Natural killer cell (primary cell): Measurements from ENCODE around the gene CD164. TPM values are rescaled to one million over a fixed set of nuclear protein-coding genes. Genes with fewer than 3 reads are reported as not detected.

Experiments used
- ATAC-seq, 3 donors: fragments of 150-1000 bp in 2 of 3; fragments of 200-7000 bp in 1 of 3; cut with Tn5 transposase; 1 replicate in 1 of 3; 2 replicates in 2 of 3; pipeline ENCODE4 v1.10.0; 2021; ENCODE audit warnings: mild to moderate bottlenecking in 2 of 3, moderate library complexity in 2 of 3
- DNase-seq, 2 donors: peaks; one replicate each; pipeline versions ENCODE4 v3.0.0 to v3.0.0-alpha.2; 2013 to 2021; ENCODE audit warnings: mixed read lengths in 1 of 2
- H3K27ac ChIP-seq: one replicate; pipeline ENCODE4 v1.5.1; 2013; ENCODE audit warnings: mild to moderate bottlenecking, low read length
- H3K27me3 ChIP-seq: one replicate; pipeline ENCODE4 v1.6.1; 2013; ENCODE audit warnings: low read length; ENCODE audit not compliant: control insufficient read depth, insufficient read depth
- H3K36me3 ChIP-seq: one replicate; pipeline ENCODE4 v1.6.1; 2013; ENCODE audit warnings: low read length; ENCODE audit not compliant: control insufficient read depth, insufficient read depth
- H3K4me1 ChIP-seq: one replicate; pipeline ENCODE4 v1.6.1; 2013; ENCODE audit warnings: low read length; ENCODE audit not compliant: control insufficient read depth, insufficient read depth
- H3K4me3 ChIP-seq: one replicate; pipeline ENCODE4 v1.5.1; 2013; ENCODE audit warnings: low read length
- H3K9me3 ChIP-seq: one replicate; pipeline ENCODE4 v1.6.1; 2013; ENCODE audit warnings: low read length; ENCODE audit not compliant: control insufficient read depth, insufficient read depth
- H3K27ac Mint-ChIP-seq, 2 donors: one replicate each; pipeline ENCODE4 v1.8.0; 2022; ENCODE audit warnings: mild to moderate bottlenecking in 2 of 2, mixed read lengths in 2 of 2, moderate library complexity in 1 of 2
- H3K27me3 Mint-ChIP-seq, 2 donors: one replicate each; pipeline ENCODE4 v1.8.0; 2022; ENCODE audit warnings: low read depth in 2 of 2, mixed read lengths in 2 of 2
- H3K36me3 Mint-ChIP-seq: one replicate; pipeline ENCODE4 v1.8.0; 2022; ENCODE audit warnings: mixed read lengths
- H3K4me1 Mint-ChIP-seq, 2 donors: one replicate each; pipeline ENCODE4 v1.8.0; 2022; ENCODE audit warnings: mixed read lengths in 2 of 2
- H3K4me3 Mint-ChIP-seq: one replicate; pipeline ENCODE4 v1.8.0; 2022; ENCODE audit warnings: mild to moderate bottlenecking, moderate library complexity, mixed read lengths
- H3K9me3 Mint-ChIP-seq, 2 donors: one replicate each; pipeline ENCODE4 v1.8.0; 2022; ENCODE audit warnings: mixed read lengths in 2 of 2
- WGBS: methylation state at CpG from one replicate; pipeline ENCODE4 v1.1.7; 2013; ENCODE audit warnings: missing lambda C conversion rate; ENCODE audit not compliant: insufficient coverage; 5-methylcytosine and 5-hydroxymethylcytosine counted together
- intact Hi-C: fragments of 100-400 bp; cut with micrococcal nuclease; formaldehyde crosslinking; loops from one replicate; pipeline ENCODE4 v1.14.2; 2022
- total RNA-seq, 4 donors: library from RNA; stranded (reverse); fragments of 120-200 nt in 1 of 4; gene quantifications; one replicate each; pipeline versions ENCODE4 v1.2.3 to v1.2.4, GENCODE V29; 2013 to 2022
- TF ChIP-seq, protein P1 (sequence below): fragments of 200-600 bp; IDR thresholded peaks from one replicate; pipeline ENCODE4 v1.8.0; 2022; ENCODE audit warnings: antibody characterized with exemption

Gene CD164
- total RNA-seq, 3 donors from 2014 or later (not counting 1 experiment from before 2014, with no cell fraction given): 352 to 457 (median 427) TPM

DNA sequence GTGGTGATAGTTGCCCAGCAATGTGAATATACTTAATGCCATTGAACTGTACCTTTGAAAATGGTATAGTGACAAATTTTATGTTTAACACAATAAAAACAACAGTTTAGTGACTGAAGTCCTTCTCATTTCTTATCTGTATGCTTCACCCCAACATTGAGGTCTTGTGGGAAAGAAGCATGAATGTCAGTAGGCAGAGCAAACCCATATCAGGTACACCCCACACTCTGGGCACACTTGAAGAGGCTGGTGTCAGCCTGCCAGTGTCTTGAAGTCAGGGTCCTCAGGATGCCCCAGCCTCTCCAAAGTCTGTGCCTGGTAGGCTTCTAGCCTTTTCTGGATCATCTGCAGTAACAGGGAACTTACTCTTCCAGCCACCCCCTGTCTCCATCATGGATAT, 51.2 kb downstream of the CD164 start:
- DNase-seq: no peak
- Histone ChIP-seq H3K27ac (no peak overlapping the region), H3K27me3 (no peaks in the 10 kb centered on the region), H3K4me3 (no peak overlapping the region), H3K9me3 (no peaks in the 10 kb centered on the region), H3K36me3 (no peaks in the 10 kb centered on the region), H3K4me1 (peaks cover 8% of the 10 kb centered on the region)
- Mint-ChIP-seq H3K36me3 (no peaks in the 10 kb centered on the region), H3K9me3 (no peaks in the 10 kb centered on the region), H3K27me3 (peaks cover 0 to 19% of the 10 kb centered on the region in 2 donors), H3K27ac (no peak overlapping the region), H3K4me3 (no peak overlapping the region), H3K4me1 (peaks cover 0 to 16% of the 10 kb centered on the region in 2 donors)
- no peak for ATAC-seq
- TF ChIP-seq, protein P1, sequence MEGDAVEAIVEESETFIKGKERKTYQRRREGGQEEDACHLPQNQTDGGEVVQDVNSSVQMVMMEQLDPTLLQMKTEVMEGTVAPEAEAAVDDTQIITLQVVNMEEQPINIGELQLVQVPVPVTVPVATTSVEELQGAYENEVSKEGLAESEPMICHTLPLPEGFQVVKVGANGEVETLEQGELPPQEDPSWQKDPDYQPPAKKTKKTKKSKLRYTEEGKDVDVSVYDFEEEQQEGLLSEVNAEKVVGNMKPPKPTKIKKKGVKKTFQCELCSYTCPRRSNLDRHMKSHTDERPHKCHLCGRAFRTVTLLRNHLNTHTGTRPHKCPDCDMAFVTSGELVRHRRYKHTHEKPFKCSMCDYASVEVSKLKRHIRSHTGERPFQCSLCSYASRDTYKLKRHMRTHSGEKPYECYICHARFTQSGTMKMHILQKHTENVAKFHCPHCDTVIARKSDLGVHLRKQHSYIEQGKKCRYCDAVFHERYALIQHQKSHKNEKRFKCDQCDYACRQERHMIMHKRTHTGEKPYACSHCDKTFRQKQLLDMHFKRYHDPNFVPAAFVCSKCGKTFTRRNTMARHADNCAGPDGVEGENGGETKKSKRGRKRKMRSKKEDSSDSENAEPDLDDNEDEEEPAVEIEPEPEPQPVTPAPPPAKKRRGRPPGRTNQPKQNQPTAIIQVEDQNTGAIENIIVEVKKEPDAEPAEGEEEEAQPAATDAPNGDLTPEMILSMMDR: no peak
- intact Hi-C loops: no loop called here

DNA sequence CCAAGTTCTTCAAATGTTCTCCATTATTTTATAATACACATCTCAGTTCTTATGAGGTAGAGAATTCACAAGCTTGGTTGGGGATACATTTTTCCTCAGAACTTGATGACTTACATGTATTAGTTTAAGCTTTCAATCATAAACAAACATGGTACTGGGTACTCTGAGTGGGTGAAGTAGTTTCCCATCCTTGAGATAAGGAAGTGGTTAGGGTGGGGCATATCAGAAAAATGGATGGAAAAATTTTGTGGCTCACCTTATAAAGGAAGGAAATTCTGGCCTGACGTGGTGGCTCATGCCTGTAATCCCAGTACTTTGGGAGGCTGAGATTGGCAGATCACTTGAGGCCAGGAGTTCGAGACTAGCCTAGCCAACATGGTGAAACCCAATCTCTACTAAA, 52.0 kb downstream of the CD164 start:
- Mint-ChIP-seq H3K27ac (no peak overlapping the region), H3K9me3 (no peaks in the 10 kb centered on the region), H3K36me3 (no peaks in the 10 kb centered on the region), H3K4me1 (peaks cover 0 to 16% of the 10 kb centered on the region in 2 donors), H3K27me3 (peaks cover 0 to 19% of the 10 kb centered on the region in 2 donors), H3K4me3 (no peak overlapping the region)
- Histone ChIP-seq H3K27ac (no peak overlapping the region), H3K4me1 (peaks cover 11% of the 10 kb centered on the region), H3K36me3 (no peaks in the 10 kb centered on the region), H3K27me3 (no peaks in the 10 kb centered on the region), H3K9me3 (no peaks in the 10 kb centered on the region), H3K4me3 (no peak overlapping the region)
- no peak for DNase-seq
- TF ChIP-seq, protein P1: no peak
- ATAC-seq: no peak
- intact Hi-C loops: no loop called here
- WGBS: 63% methylated on average over 2 of the region's 2 CpGs

DNA sequence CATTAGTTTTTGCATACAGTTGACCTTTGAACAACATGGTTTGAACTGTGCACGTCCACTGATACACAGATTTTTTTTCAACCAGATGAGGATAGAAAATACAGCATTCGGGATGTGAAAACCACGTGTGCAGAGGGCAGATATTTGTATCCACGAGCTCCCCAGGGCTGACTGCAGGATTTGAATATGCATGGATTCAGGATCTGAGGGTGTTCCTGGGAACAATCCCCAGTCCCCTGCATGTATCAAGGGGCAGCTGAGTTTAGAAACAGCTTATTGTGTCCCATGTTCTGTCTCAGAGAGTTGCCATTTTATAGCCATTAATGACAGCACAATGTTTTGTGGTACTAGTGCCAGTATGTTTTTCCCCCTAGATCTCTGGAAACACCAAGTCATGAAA, 53.6 kb downstream of the CD164 start:
- intact Hi-C loops: no loop called here
- H3K27me3 Mint-ChIP-seq: peaks cover 0 to 19% of the 10 kb centered on the region in 2 donors
- H3K4me3 Mint-ChIP-seq: no peak overlapping the region
- DNase-seq (no peak), ATAC-seq (no peak)
- H3K36me3 Mint-ChIP-seq: no peaks in the 10 kb centered on the region
- H3K4me1 Mint-ChIP-seq: peaks cover 0 to 13% of the 10 kb centered on the region in 2 donors
- H3K9me3 Mint-ChIP-seq: no peaks in the 10 kb centered on the region
- Histone ChIP-seq H3K27ac (no peak overlapping the region), H3K36me3 (no peaks in the 10 kb centered on the region), H3K27me3 (no peaks in the 10 kb centered on the region), H3K4me3 (no peak overlapping the region), H3K4me1 (peaks cover 12% of the 10 kb centered on the region), H3K9me3 (no peaks in the 10 kb centered on the region)
- TF ChIP-seq, protein P1: no peak
- H3K27ac Mint-ChIP-seq: no peak overlapping the region
- 83% methylated on average over 4 of the region's 4 CpGs for WGBS

DNA sequence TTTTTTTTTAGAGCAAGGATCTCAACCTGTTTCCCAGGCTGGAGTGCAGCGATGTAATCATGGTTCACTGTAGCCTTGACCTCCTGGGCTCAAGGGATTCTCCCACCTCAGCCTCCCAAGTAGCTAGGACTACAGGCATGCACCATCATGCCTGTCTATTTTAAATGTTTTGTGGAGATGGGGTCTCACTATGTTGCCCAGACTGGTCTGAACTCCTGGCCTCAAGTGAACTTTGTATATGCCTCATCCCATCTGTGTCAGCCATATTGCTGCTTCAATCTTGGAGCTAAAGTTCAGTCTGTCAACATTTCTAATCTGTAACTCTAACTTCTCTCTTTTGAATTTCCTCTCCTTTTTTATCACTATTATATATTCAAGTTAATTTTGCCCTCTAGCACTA, 54.3 kb downstream of the CD164 start:
- H3K4me1 ChIP-seq: peaks cover 16% of the 10 kb centered on the region
- H3K27ac Mint-ChIP-seq: no peak overlapping the region
- H3K9me3 Mint-ChIP-seq: no peaks in the 10 kb centered on the region
- TF ChIP-seq, protein P1: no peak
- H3K27ac ChIP-seq: no peak overlapping the region
- ATAC-seq: no peak
- no peaks in the 10 kb centered on the region for H3K27me3 ChIP-seq
- H3K4me1 Mint-ChIP-seq: peaks cover 5 to 13% of the 10 kb centered on the region in 2 donors
- 92% methylated on average over 1 of the region's 1 CpG for WGBS
- H3K4me3 ChIP-seq: no peak overlapping the region
- peaks cover 0 to 19% of the 10 kb centered on the region in 2 donors for H3K27me3 Mint-ChIP-seq
- intact Hi-C loops: no loop called here
- no peaks in the 10 kb centered on the region for H3K36me3 ChIP-seq
- DNase-seq: no peak
- H3K36me3 Mint-ChIP-seq: no peaks in the 10 kb centered on the region
- H3K4me3 Mint-ChIP-seq: no peak overlapping the region
- H3K9me3 ChIP-seq: no peaks in the 10 kb centered on the region
